CD4-positive, alpha-beta T cell treated with Interleukin-4 for 4 hours (primary cell): ENCODE measurements around the gene COPZ1.

Experiments
- DNase-seq: peaks from one replicate; pipeline ENCODE4 v3.0.0-alpha.2; 2020

COPZ1 gene

GRCh38 chr12:54398995-54399793, 74.3 kb downstream of the COPZ1 start:
- DNase-seq: peak; percentile 85

DNA sequence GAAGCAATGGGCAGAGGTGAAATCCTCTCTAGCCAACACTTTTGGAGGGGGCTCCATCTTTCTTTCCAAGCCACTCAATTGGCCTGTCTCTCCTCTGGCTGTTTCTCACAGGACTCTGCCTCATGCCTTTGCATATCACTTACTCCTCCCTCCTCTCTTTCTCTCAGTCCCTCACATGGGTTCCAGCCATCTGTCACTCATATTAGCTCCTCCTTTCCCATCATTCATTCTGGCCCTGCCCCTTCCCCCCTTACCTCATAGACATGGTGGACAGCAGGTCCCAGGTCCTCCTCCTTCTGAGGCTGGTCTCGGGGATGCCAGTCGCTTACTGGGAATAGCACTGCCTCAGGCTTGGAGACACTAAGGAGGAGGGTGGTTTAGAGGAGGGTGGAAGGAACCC, 76.2 kb downstream of the COPZ1 start:
- no peak for DNase-seq
